Measurements from ENCODE around the gene MCRS1.
"Not testable (repeated sequence)": the region's sequence is repeated elsewhere in the genome, so short reads cannot be mapped to it uniquely, and the experiment has no call there.

MCRS1 gene, protein sequence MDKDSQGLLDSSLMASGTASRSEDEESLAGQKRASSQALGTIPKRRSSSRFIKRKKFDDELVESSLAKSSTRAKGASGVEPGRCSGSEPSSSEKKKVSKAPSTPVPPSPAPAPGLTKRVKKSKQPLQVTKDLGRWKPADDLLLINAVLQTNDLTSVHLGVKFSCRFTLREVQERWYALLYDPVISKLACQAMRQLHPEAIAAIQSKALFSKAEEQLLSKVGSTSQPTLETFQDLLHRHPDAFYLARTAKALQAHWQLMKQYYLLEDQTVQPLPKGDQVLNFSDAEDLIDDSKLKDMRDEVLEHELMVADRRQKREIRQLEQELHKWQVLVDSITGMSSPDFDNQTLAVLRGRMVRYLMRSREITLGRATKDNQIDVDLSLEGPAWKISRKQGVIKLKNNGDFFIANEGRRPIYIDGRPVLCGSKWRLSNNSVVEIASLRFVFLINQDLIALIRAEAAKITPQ

DNA sequence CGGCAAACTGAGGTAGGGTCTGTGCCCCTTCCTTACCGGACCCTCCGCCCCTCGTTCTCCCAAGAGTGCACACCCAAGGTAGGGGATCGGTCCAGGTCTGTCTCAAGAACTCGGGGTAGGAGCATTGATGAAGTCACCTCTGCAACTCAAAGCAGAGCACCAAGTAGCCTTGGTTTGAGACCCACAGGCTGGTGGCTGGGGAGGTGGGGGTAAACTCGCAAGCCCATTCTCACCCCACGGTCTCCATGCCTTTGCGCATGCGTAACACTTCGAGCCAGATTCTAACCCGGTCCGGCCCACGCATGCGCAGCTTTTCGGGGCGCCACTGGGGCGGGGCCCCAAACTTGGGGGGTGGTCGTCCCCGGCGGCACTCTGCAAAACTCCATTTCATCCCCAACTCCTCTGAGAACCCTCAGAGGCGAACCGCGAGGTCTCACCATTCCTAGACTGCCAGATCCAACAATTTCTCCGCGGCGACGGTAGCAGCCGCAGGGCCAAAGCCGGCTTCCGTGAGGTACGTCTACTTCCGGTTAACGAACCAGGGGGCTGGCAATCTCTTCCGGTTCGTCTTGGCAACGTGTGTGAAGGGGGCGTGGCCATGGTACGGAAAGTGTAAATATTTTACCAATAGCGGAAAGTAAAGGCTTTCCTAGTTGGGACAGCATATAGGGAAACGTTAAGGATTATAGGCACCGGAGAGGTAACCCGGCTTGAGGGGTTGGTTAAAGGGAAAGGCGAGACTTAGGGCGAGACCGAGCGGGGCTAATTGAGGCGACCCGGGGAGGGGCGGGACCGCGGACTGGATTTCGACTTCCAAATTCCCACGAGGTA is at the start of gene MCRS1:
Gene MCRS1, minus strand, starts transcription at position 532 of the 831 bp plus-strand sequence. CDS start 1,411 bp downstream, outside the sequence.
- DNase-seq = peak; percentile 93

DNA sequence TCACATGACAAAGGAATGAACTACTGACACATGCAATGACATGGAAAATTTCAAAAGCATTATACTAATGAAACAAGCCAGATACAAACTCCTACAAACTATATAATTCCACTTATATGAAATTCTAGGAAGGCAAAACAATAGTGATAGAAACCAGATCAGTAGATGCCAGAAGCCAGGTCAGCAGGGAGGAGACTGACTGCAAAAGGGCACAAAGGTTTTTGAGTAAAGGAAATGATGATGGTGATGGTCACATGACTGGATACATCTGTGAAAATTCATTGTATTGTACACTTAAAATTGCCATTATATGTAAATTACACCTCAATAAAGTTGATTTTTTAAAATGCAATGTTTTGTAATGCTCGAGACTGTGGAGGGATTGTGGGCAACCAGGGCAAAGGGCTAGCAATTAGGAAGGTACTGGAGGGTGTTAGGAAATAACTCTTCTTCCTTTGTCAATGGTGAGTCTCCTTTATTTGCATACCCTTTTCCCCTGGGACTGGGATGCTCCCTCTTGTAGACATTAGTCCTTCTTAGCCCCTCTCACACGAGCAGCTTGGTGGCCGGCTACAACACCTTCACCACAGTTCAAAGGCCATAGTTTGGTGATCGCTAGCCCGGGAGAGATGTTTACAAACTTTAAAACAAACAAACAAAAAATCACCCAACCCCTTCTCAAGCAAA is 48.7 kb upstream of the MCRS1 start:
- DNase-seq = no peak

DNA sequence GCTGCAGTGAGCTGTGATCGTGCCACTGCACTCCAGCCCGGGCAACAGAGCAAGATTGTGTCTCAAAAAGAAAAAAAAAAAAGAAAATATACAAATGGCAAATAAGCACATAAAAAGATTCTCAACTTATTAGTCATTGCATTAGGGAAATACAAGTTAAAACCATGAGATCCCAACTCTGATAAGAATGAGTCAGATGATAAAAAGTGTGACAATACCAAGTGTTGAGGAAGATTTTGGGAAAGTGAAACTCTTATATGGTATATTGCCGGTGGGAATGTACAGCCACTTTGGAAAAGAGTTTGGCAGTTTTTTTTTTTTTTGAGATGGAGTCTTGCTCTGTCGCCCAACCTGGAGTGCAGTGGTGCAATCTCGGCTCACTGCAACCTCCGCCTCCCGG is 47.8 kb upstream of the MCRS1 start:
- DNase-seq = no peak

DNA sequence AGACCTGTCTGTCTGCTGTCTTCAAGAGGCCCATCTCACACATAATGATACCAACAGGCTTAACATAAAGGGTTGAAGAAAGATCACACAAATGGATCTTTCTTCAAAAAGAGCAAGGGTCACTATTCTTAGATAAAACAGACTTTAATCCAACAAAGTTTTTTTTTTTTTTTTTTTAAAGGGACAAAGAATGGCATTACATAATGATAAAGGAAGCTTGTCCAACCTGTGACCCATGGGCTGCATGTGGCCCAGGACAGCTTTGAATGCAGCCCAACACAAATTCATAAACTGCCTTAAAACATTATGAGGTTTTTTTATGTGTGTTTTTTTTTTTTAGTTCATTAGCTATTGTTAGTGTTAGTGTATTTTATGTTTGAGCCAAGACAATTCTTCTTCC is 44.3 kb upstream of the MCRS1 start:
- DNase-seq = no peak

DNA sequence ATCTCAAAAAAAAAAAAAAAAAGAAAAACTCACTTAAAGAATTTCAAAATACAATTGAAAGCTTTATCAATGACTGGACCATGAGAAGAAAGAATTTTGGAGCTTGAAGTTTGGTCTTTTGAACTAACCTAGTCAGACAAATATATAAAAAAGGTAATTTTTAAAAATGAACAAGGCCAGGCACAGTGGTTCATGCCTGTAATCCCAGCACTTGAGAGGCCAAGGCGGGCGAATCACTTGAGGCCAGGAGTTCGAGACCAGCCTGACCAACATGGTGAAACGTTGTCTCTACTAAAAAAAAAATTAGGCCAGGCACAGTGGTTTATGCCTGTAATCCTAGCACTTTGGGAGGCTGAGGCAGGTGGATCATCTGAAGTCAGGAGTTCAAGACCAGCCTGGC is 42.8 kb upstream of the MCRS1 start:
- not testable (repeated sequence) for DNase-seq

DNA sequence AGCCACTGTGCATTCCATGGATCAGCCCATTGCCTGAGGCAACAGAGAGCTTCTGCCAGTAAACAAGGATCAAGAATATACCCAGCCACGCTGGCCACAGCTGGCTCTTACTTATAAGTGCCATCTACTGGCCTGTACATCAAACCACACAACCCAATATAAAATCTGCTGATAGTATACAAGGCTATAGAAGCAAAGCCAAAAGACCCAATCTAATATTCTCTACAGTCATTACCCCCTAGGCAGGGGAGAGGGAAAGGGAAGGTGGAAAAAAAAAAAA is 41.9 kb upstream of the MCRS1 start:
- no peak for DNase-seq

DNA sequence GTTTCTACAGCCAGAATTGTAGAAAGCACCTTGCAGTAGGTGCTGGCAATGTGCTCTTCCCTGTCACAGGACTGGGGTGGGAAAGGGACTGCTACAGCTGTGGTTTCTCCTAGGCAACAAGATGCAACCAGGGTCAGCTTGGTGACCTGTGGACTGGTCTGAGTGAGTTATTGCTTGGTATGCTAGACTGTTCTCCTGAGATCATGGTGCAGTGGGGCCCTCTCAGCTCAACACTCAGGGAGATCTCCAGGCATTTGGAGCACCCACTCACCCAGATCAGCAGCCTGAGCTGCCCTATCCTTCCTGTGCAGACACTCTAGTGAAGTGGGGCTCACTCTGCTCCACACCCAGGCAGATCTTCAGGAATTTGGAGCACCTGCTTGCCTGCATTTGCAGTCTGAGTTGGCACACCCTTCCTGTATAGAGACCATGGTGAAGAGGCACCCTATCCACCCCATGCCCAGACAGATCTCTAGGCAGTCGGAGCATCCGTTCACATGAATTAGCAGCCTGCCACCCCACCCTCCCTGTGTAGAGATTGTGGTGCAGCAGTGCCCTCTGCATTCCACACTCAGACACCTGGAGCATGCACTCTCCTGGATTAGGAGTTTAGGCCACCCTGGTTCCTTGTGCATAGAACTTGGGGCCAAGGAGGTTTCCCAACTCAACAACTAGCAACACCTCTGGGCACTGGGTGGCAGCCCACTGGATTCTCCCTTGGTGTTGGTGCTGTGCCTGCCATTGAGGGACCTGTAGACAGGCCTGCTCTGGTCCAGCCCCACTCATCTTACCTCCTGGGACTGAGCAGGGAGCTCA is 41.3 kb upstream of the MCRS1 start:
- DNase-seq = no peak

DNA sequence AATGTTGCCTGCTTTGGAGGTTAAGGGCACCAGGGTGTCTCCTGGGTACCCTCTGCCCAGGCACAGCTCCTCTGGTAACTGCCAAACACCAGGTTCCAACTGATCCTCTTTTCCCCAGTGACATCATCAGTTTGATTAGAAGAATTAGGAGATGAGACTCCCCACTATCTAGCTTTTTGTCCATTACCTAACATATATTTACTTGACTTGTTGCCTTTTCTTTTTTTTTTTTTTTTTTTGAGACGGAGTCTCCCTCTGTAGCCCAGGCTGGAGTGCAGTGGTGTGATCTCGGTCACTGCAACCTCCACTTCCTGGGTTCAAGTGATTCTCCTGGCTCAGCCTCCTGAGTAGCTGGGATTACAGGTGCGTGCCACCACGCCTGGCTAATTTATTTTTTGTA is 37.6 kb upstream of the MCRS1 start, which contains the start of gene FAM186B:
Gene FAM186B, minus strand, starts transcription at position 101 of the 400 bp plus-strand sequence. CDS start 162 bp downstream, outside the sequence.
- not testable (repeated sequence) for DNase-seq

DNA sequence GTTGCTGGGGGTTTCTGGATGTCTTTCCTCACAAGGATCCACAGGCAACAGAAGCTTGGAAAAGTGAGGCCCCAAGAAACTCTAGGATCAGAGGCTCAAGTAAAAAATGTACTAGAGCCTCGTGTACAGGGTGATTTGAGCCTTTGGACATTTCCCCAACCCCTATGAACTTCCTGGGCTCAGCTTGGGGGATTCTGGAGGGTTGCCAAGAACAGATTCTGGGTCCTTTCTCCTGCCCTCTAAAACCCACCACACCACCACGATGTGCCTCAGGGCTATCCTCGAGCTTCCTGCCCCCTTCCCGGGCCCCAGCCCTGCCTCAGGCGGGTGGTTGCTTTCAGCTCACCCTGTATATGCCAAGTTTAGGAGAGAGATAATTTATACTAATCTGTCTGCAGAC is 36.9 kb upstream of the MCRS1 start:
- no peak for DNase-seq

DNA sequence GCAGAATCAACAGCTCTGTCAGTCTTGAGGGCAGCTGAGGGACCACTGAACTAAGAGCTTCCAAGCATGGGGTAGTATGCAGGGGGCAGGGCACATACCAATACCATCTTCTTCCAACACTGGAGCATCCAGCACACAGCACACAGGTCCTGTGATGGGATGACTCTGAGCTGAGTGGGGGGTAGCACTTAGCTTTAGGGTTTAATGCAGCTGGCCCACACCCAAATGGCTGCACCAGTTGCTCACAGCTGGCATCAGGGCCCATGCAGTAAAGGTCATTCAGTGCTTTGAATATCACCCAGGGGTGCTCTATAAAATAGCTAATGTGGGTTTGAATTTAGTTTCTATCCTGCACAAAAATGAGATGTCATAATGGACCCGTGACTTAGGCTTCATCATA is 35.8 kb upstream of the MCRS1 start:
- no peak for DNase-seq

DNA sequence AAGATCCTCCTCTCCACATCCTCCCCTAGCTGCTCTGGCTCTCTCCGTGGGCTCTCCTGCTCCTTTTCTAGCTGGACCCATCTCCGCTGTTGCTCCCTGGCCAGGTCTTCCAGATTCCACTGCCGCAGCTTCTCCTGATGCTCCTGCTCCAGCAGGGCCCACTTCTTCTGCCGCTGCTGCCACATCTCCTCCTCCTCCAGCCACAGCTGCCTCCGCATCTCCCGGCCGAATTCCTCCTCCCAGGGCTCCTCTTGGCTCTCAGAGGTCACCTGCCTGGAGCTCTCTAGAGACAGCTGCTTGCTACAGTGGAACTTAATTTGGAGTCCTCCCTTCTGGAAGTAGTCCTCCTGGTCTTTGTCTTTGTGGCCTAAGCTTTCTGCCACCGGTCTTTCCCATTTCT is 32.0 kb upstream of the MCRS1 start:
- DNase-seq = no peak

DNA sequence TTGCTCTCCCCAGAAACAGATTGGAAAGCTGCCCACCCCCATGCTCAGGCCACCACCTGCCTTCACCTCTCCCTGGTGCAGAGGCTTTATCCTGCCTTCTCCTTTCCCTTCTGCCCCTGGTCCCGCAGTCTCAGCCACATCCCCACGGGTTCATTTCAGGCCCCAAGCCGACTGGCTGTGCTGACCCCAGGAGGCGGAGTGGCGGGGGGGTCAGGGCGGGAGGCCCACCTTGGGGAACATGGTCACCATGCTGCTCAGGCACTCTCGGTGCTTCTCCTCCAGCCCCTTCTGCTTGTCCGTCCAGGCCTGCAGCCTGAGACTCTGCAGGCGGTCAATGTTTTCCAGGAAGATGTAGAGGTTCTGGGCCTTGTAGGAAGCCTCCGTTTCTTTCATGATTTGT is 30.6 kb upstream of the MCRS1 start:
- no peak for DNase-seq

DNA sequence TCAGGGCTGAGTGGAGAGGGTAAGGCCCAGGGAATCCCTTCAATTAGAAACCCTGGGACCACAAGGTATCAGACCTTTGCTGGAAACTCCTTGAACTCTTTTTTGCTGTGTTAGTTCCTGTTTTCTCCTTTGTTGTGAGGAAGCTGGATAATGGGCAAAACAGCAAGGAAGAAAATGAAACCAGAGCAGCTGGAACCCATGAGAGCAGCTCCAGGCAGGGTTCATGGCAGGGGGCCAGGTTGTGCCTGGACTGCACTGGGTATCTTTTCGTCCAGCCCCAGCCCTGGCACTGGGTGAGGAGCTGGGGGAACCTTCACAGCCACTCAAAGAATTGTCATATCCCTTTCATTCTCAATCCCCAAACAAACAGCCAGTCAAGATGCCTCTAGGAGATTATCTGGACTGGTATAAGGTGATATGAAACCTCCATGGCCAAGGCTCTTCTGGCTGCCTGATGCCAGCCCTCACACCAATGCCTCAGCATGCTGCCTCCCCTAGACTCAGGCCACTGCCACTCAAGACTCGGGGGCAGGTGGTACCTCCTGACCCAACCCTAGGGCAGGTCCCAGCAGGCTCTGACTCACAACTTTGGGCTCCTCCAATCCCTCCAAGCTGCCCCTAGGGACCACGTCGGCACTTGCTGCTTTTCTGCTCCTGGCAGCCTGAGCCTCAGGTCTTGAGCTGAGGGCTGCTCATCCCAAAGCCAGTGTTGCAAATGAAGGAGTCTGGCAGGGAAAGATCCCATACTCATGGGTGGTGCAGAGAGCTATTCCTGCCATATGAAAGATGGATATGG is 21.0 kb upstream of the MCRS1 start:
- DNase-seq = no peak

DNA sequence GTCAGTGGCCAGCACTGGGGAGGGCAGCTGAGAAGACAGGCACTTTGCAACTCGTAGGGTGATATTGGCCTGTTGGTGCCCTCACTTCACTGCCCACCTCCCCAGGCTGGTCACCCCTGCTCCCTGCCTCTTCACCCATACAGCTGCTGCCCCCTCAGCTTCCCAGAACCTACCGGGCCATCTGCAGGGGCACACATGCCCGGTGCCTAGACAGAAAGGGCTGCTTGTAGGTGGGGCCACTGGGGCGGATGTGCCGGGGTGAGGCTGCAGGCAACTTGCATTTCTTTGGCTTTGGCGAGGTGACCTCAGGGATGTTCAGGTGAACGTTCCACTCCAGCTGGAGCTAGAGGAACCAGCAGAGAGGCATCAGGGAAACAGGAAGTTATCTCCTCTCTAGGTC is 20.3 kb upstream of the MCRS1 start:
- DNase-seq = no peak

DNA sequence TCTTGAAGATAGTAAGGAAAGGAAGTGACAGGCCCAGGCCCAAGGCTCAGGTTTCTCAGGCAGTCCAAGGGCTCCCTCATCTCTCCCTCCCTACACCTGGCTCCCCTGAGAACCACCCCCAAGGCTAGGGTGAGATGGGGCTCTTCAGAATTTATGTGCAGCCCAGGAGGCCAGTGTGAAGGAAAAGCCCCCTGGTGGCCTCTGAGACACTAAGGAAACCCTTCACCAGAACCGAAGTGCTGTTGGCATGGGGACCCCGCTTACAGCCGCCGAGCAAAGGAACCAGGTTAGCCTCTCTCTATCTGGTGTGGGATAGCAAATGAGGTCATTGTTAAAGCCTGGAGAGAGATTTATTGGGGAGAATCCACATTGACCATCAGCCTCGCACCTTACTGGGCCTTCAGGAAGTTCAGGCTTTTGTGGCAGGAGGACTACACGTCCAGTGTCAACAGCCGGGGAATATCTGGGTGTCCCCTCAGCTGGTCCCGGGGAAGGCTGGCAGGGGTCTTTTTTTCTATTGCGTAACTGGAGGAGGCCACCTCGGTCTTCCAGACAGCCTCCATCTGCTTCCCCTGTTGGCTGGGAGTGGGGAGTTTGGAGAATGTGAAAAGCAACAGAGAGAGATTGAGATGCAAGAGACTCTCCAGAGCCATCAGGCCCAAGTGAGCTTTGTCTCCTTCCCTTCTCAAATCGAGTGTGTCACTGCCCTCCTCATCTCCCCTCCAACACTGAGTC is 19.4 kb upstream of the MCRS1 start:
- no peak for DNase-seq

DNA sequence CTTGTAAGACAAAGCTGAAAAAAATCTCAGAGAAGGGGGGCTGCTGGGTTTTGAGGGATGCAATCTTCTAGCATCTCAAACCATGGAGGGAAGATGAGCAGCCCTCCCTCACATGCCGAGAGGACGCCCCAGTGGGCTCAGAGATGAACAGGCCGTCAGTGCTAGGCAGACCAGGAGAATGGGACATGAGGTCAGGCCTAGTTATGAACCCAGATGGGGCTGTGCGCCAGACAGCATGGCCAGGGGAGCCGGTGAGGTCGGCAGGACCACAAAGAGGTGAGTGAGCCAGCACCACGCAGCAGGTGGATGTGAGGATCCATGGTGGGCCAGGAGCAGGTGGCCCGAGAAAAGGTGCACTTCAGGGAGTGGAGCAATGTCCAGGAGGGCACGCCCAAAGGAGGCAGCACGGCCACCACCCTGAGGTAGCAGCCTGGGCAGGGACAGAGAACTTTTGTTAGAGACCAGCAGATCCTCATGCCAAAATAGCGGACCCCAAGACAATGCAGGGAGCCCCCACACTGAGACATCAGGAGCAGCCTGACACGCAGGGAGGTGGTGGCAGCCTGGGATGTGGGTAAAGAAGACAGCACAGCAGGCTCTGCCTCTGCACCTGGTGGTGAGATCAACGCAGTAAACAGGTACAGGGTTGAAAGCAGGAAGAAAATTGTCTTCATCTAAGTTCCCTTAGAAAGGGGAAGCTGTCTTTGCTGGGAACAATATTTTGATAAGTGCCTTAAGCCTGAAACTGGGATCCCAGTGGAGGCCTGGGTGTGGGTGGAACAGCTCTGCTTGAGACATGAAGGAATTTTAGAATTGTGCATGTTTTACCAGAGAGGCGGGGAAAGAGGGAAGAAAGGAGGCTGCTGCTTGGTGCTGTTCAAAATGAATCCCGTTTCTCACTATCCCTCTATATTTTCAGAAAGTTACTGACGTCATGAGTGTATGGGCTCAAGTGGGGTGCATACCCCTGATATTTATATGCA is 17.8 kb upstream of the MCRS1 start:
- no peak for DNase-seq

DNA sequence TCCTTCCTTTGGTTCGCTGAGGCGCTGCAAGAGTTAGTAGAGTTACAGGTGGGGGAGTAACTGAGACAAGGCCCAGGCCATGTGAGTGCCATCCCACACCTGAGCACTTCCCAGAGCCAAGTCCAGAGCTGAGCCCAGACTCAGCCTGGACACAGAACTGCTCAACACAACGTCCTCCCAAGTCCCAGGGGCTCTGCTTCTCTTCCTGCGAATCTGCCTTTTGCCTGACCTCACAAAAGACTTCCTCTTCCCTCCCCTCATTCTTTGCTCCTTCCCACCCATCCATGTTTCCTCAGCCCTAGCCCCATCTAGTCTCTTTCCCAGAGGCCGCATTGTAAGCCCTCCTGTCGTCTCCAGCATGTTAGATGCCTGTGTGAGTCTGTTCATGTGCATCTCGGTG is 16.6 kb upstream of the MCRS1 start:
- DNase-seq = no peak

DNA sequence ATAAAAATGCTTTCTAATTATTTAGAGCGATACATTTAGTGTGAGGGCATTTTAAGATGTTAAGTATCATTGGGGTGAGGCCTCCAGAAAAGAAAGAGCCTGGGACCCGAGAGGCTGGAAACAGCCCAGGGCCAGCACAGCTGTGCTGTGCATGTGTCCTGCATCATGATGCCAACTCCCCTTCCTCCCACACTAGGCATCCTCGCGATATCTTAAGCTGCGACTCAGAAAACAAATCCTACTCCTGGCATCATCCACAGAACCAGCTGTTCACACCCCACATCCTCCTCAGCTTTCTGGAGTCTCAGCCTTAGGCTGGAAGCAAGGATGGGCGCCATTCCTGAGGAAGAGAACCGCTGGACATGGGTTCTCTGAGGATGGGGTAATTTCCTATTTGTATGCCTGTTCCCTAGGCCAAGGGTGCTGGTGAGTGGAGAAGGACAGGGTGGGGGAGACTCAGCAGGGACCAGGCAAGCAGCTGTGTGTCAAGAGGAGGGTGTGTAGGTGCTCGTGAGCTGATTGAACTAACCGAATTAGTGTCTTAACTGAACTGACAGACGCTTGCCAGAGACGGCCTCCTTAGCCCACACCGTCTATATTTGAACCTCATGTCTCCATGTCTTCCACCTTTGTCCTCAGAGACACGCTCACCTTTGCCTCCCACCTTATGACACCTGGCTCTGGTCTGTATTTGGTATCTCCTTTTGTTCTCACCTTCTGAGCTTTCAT is 15.6 kb upstream of the MCRS1 start:
- no peak for DNase-seq

DNA sequence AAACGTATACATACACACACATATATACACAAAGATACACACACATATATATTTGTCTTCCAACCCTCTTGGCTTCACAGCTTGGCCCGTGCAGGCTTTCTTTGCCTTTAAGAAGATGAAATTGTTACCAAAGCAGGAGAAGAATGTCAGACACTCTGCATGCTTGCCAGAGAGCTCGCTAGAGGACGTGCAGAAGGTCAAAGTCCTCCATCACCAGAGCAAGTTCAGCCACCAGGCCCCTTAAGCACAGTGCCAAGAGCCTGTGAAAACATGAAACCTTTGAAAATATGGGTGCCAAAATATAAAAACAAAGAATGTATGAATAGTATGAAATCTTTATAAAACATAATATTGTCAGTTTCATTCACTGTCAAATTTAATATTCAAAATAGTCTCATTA is 14.9 kb upstream of the MCRS1 start:
- no peak for DNase-seq
